Measurements from ENCODE around the gene TCERG1L.

DNA sequence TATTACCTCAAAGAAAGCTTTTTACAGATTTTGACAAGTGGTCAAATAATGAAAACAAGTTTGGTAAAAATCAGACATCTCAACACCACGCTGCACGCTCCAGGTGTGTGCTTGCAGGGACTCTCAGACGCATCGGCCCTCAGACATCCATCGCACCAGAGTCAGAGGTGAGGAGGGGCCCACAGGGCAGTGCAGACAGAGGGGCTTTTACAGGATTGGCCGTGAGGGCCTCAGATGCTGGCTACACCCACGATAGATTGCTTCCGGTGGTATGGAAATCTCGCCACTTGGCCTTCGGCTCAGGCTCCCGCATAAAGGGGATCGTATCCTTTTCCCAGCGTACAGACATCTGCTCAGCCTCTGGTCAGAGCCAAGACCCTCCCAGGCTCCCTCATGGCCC, 72.1 kb downstream of the TCERG1L start:
- TF ChIP-seq GATA2 (IDR thresholded peaks at IDR 0.05; ENCODE audit: low read depth, low read length), result no peak
- no peak for TF ChIP-seq GATA3 (IDR thresholded peaks at IDR 0.05; ENCODE audit: low read depth, low read length)
